Transverse colon (tissue), 4 donors: ENCODE data around the gene SEMA5B. TPM values are rescaled to one million over a fixed set of nuclear protein-coding genes. Genes with fewer than 3 reads are reported as not detected.

Experiments used
- DNase-seq: peaks from one replicate; pipeline ENCODE4 v3.0.0-alpha.2; 2019
- H3K27ac ChIP-seq, 4 donors: fragments of 200-600 bp; sonication (generic); 2 replicates each; pipeline ENCODE4 v1.5.1; 2016 to 2018; ENCODE audit warnings: inconsistent platforms in 4 of 4
- H3K27me3 ChIP-seq: fragments of 200-600 bp; sonication (generic); 2 replicates; pipeline ENCODE4 v1.5.1; 2017; ENCODE audit warnings: inconsistent platforms
- H3K36me3 ChIP-seq, 4 donors: fragments of 200-600 bp; sonication (generic); 2 replicates each; pipeline ENCODE4 v1.5.1; 2017 to 2019; ENCODE audit warnings: inconsistent platforms in 4 of 4
- H3K4me1 ChIP-seq, 4 donors: fragments of 200-600 bp; sonication (generic); 2 replicates each; pipeline ENCODE4 v1.5.1; 2017 to 2020; ENCODE audit warnings: inconsistent platforms in 4 of 4
- H3K4me3 ChIP-seq, 4 donors: fragments of 200-600 bp; sonication (generic); 1 replicate in 1 of 4; 2 replicates in 3 of 4; pipeline versions ENCODE4 v1.5.1 to v1.6.1; 2017 to 2019; ENCODE audit warnings: inconsistent platforms in 4 of 4
- H3K9me3 ChIP-seq, 2 donors: fragments of 200-600 bp; sonication (generic); 2 replicates each; pipeline ENCODE4 v1.5.1; 2017 to 2019; ENCODE audit warnings: inconsistent platforms in 2 of 2
- CTCF ChIP-seq, 5 experiments: fragments of 200-600 bp in 3 of 5; fragments of 450-650 bp in 2 of 5; sonication (generic) in 3 of 5; IDR thresholded peaks; 1 replicate in 2 of 5; 2 replicates in 3 of 5; pipeline ENCODE4 v1.5.1; 2016 to 2017; ENCODE audit warnings: antibody characterized with exemption in 5 of 5, inconsistent platforms in 3 of 5, mild to moderate bottlenecking in 2 of 5, moderate library complexity in 1 of 5
- EP300 ChIP-seq: sonication (generic); formaldehyde crosslinking; IDR thresholded peaks from one replicate; pipeline ENCODE4 v1.6.1; 2017; ENCODE audit warnings: antibody characterized with exemption, low read depth
- POLR2A ChIP-seq: fragments of 450-650 bp; IDR thresholded peaks from one replicate; pipeline ENCODE4 v1.6.1; 2016; ENCODE audit warnings: antibody characterized with exemption, mild to moderate bottlenecking, moderate library complexity
- POLR2AphosphoS5 ChIP-seq, 3 donors: sonication (generic); formaldehyde crosslinking; IDR thresholded peaks; one replicate each; pipeline ENCODE4 v1.6.1; 2016; ENCODE audit warnings: antibody characterized with exemption in 3 of 3
- WGBS, 2 donors: methylation state at CpG; one replicate each; pipeline ENCODE4 v1.1.5; 2018; ENCODE audit warnings: low coverage in 1 of 2; 5-methylcytosine and 5-hydroxymethylcytosine counted together
- in situ Hi-C, 4 donors: fragments of 200-750 bp; cut with MboI; loops; one replicate each; pipeline versions ENCODE4 v1.15.0 to v1.15.1; 2017; ENCODE audit warnings: low sequenced_read_pairs in 3 of 4, low pct_ligation_motif_present in 1 of 4, low pct_unique_long_range_greater_than_20kb in 1 of 4
- intact Hi-C: fragments of 100-400 bp; cut with DNase I; formaldehyde crosslinking; loops from one replicate; pipeline ENCODE4 v1.15.1; 2023; ENCODE audit warnings: low total_unique reads
- total RNA-seq, 4 donors: library from RNA; depleted of rRNA; stranded (reverse); fragments of >200 nt; gene quantifications; one replicate each; pipeline ENCODE4 v1.1.0, GENCODE V29; 2016

Gene SEMA5B
- total RNA-seq, 4 donors from 2014 or later, result 0.16 to 1.4 (median 0.27) TPM; not detected in 1

DNA sequence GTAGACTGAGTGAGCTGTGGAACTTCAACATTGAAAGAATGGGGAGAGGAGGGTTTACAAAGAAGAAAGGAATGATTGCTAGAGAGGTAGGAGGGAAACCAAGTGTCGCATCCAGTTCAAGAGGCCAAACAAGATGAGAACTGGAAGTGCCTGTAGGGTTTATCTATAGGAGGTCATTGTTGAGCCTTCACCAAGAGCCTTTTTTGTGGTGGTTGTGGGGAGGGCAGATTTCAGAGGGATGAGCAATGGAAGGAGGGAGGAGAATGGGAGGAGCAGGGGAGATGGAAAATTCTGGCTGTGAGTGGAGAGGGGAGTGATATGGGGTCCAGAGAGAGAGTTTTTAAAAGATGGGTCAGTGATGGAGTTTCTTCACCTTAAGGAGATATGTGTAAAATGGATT lies 47.8 kb upstream of the SEMA5B start:
- in situ Hi-C loops, result no loop called here
- no peaks in the 10 kb centered on the region for H3K36me3 ChIP-seq
- no peak overlapping the region for H3K4me3 ChIP-seq
- TF ChIP-seq POLR2AphosphoS5 (IDR thresholded peaks at IDR 0.05), result no peak
- TF ChIP-seq CTCF (IDR thresholded peaks at IDR 0.05), result no peak
- TF ChIP-seq EP300, result no peak
- TF ChIP-seq POLR2A, result no peak
- 100% methylated on average over 1 of the region's 1 CpG for WGBS, 2 donors
- intact Hi-C loops, result no loop called here
- no peaks in the 10 kb centered on the region for H3K9me3 ChIP-seq
- peaks cover 21 to 35% (median 25%) of the 10 kb centered on the region in 4 donors for H3K4me1 ChIP-seq
- H3K27ac ChIP-seq, result peak overlapping the region in 2 of 4 donors; percentile 14 to 78
- no peak for DNase-seq
- no peaks in the 10 kb centered on the region for H3K27me3 ChIP-seq

DNA sequence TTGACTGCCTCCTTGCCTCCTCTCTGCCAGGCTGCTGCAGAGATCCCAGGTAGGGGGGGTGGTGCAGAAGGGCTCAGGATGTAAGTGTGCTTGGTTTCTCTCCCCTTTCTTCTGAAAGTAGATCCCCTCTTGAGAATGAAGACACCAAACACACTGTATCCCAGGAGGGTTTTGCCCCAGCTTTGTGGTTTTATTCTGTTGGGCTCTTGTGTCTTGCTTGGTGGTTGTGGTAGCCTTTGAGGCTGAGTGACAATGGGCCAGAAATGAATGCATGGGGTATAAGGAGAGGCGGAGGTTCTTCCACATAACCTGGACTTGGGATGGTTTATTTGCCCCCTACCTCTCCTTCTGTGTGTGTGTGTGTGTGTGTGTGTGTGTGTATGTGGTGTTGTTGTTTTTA lies 45.0 kb upstream of the SEMA5B start:
- intact Hi-C loops, result no loop called here
- Histone ChIP-seq H3K36me3 (no peaks in the 10 kb centered on the region), H3K4me3 (no peak overlapping the region), H3K27me3 (no peaks in the 10 kb centered on the region), H3K4me1 (peaks cover 13 to 53% (median 34%) of the 10 kb centered on the region in 4 donors), H3K9me3 (no peaks in the 10 kb centered on the region), H3K27ac (peak overlapping the region in 1 of 4 donors; percentile 56)
- TF ChIP-seq EP300 (no peak), POLR2AphosphoS5 (IDR thresholded peaks at IDR 0.05) (no peak), POLR2A (no peak), CTCF (IDR thresholded peaks at IDR 0.05) (no peak)
- no peak for DNase-seq
- in situ Hi-C loops, result no loop called here
- 33% methylated on average over 1 of the region's 1 CpG; no CpG with 5 or more reads in 1 of the 2 donors for WGBS, 2 donors

- 80 to 83% methylated on average over 3 to 5 of the region's 5 CpGs for WGBS, 2 donors
- peaks cover 13 to 49% (median 32%) of the 10 kb centered on the region in 4 donors for H3K4me1 ChIP-seq
Measured at GRCh38 chr3:123072152-123072551, 44.6 kb upstream of the SEMA5B start.

GRCh38 chr3:123071581-123071980 lies 44.0 kb upstream of the SEMA5B start:
- Histone ChIP-seq H3K27ac (peak overlapping the region; percentile 25 to 56 (median 32)), H3K36me3 (no peaks in the 10 kb centered on the region), H3K4me3 (no peak overlapping the region), H3K4me1 (peaks cover 10 to 45% (median 30%) of the 10 kb centered on the region in 4 donors), H3K27me3 (no peaks in the 10 kb centered on the region), H3K9me3 (no peaks in the 10 kb centered on the region)
- 63 to 80% methylated on average over 4 to 7 of the region's 7 CpGs for WGBS, 2 donors
- DNase-seq, result no peak
- intact Hi-C loops, result no loop called here
- no peak for TF ChIP-seq POLR2A
- no peak for TF ChIP-seq EP300
- no peak for TF ChIP-seq POLR2AphosphoS5 (IDR thresholded peaks at IDR 0.05)
- TF ChIP-seq CTCF (IDR thresholded peaks at IDR 0.05), result no peak
- in situ Hi-C loops, result no loop called here

More at GRCh38 chr3:123072152-123072551, 44.6 kb upstream of the SEMA5B start:
- in situ Hi-C loops (no loop called here), intact Hi-C loops (no loop called here)
- H3K27ac ChIP-seq, result peak overlapping the region in 2 of 4 donors; percentile 28 to 56
- H3K9me3 ChIP-seq, result no peaks in the 10 kb centered on the region
- no peak for TF ChIP-seq POLR2AphosphoS5 (IDR thresholded peaks at IDR 0.05)
- no peak for TF ChIP-seq POLR2A
- TF ChIP-seq CTCF (IDR thresholded peaks at IDR 0.05), result no peak
- no peak for TF ChIP-seq EP300
- H3K36me3 ChIP-seq, result no peaks in the 10 kb centered on the region
- no peak for DNase-seq
- H3K4me3 ChIP-seq, result no peak overlapping the region
- H3K27me3 ChIP-seq, result no peaks in the 10 kb centered on the region
